Left ventricle myocardium inferior (tissue), 1 donor: ENCODE measurements around the gene CPN1. TPM values are rescaled to one million over a fixed set of nuclear protein-coding genes. Genes with fewer than 3 reads are reported as not detected.

Experiments used
- DNase-seq: peaks from one replicate; pipeline ENCODE4 v3.0.0-alpha.2; 2020
- H3K27ac ChIP-seq: fragments of 200-600 bp; replicated peaks from 2 replicates; pipeline ENCODE4 v1.8.0; 2021
- H3K27me3 ChIP-seq: fragments of 200-600 bp; 2 replicates; pipeline ENCODE4 v1.8.0; 2021; ENCODE audit warnings: low read depth
- H3K36me3 ChIP-seq: fragments of 200-600 bp; 2 replicates; pipeline ENCODE4 v1.8.0; 2021
- H3K4me1 ChIP-seq: fragments of 200-600 bp; 2 replicates; pipeline ENCODE4 v1.8.0; 2021
- H3K4me3 ChIP-seq: fragments of 200-600 bp; 2 replicates; pipeline ENCODE4 v1.8.0; 2021; ENCODE audit warnings: mild to moderate bottlenecking, moderate library complexity
- H3K9me3 ChIP-seq: fragments of 200-600 bp; replicated peaks from 2 replicates; pipeline ENCODE4 v1.8.0; 2021
- intact Hi-C: fragments of 100-400 bp; cut with micrococcal nuclease; formaldehyde crosslinking; loops from one replicate; pipeline ENCODE4 v1.11.0; 2022
- total RNA-seq: library from RNA; stranded (reverse); fragmentation: NEBNext Ultra II Directional; extraction: Animal tissue kit (Norgen Biotek cat#: 25700); gene quantifications from one replicate; pipeline ENCODE4 v1.2.1, GENCODE V29; 2021
- TF ChIP-seq, protein P1 (sequence below): fragments of 200-600 bp; IDR thresholded peaks from 2 replicates; pipeline ENCODE4 v1.8.0; 2021; ENCODE audit warnings: antibody characterized with exemption, mild to moderate bottlenecking, borderline replicate concordance
- donor health status: DM: no; HTN: yes; CAD: no; lungs with severe emphysema.

The CPN1 gene
- total RNA-seq, 1 donor from 2014 or later: not detected

DNA sequence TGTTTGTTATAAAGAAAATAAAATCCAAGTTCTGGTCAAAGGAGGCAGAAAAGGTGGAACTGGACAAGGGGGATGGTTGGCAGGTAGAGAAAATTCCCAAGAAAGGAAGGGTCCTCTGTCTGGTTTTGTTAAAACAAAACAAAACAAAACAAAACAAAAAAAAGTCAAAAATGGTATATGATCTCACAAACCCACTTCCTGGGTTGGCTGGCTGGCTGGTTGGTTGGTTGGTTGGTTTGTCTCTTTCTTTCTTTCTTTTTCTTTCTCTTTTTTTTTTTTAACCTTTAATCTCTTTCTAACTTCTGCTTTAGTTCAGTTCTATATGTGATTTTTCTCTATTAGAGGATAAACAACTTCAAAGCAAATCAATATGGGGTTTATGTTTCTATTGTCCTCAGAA is 41.1 kb upstream of the CPN1 start:
- Histone ChIP-seq H3K36me3 (no peaks in the 10 kb centered on the region), H3K27me3 (peaks cover 38% of the 10 kb centered on the region), H3K9me3 (no peaks in the 10 kb centered on the region), H3K4me3 (no peak overlapping the region), H3K4me1 (no peaks in the 10 kb centered on the region), H3K27ac (no peak overlapping the region)
- TF ChIP-seq, protein P1, sequence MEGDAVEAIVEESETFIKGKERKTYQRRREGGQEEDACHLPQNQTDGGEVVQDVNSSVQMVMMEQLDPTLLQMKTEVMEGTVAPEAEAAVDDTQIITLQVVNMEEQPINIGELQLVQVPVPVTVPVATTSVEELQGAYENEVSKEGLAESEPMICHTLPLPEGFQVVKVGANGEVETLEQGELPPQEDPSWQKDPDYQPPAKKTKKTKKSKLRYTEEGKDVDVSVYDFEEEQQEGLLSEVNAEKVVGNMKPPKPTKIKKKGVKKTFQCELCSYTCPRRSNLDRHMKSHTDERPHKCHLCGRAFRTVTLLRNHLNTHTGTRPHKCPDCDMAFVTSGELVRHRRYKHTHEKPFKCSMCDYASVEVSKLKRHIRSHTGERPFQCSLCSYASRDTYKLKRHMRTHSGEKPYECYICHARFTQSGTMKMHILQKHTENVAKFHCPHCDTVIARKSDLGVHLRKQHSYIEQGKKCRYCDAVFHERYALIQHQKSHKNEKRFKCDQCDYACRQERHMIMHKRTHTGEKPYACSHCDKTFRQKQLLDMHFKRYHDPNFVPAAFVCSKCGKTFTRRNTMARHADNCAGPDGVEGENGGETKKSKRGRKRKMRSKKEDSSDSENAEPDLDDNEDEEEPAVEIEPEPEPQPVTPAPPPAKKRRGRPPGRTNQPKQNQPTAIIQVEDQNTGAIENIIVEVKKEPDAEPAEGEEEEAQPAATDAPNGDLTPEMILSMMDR: no peak
- no peak for DNase-seq
- intact Hi-C loops: no loop called here

DNA sequence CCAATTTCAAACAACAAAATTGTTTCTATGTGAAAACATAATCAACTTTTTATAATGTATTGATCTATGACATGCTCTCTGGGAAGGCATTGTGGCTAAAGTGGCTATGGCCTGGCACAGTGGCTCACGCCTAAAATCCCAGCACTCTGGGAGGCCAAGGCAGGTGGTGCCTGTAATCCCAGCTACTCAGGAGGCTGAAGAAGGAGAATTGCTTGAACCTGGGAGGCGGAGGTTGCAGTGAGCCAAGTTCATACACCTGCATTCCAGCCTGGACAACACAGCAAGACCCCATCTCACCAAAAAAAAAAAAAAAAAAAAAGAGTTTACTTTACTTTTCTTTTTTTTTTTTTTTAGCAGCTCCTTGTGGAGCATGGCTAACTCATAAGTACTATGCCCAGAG is 38.9 kb upstream of the CPN1 start:
- H3K36me3 ChIP-seq: no peaks in the 10 kb centered on the region

GRCh38 chr10:100119726-100120125 is 38.1 kb upstream of the CPN1 start:
- DNase-seq: no peak
- peaks cover 3% of the 10 kb centered on the region for H3K4me1 ChIP-seq
- no peak overlapping the region for H3K27ac ChIP-seq
- no peaks in the 10 kb centered on the region for H3K9me3 ChIP-seq
- H3K4me3 ChIP-seq: no peak overlapping the region
- intact Hi-C loops: no loop called here
- no peaks in the 10 kb centered on the region for H3K36me3 ChIP-seq
- peaks cover 64% of the 10 kb centered on the region for H3K27me3 ChIP-seq
- TF ChIP-seq, protein P1: no peak

More for the DNA sequence above, 38.9 kb upstream of the CPN1 start:
- TF ChIP-seq, protein P1: no peak
- Histone ChIP-seq H3K27ac (no peak overlapping the region), H3K27me3 (peaks cover 60% of the 10 kb centered on the region), H3K4me1 (no peaks in the 10 kb centered on the region), H3K9me3 (no peaks in the 10 kb centered on the region), H3K4me3 (no peak overlapping the region)
- DNase-seq: no peak
- intact Hi-C loops: no loop called here

DNA sequence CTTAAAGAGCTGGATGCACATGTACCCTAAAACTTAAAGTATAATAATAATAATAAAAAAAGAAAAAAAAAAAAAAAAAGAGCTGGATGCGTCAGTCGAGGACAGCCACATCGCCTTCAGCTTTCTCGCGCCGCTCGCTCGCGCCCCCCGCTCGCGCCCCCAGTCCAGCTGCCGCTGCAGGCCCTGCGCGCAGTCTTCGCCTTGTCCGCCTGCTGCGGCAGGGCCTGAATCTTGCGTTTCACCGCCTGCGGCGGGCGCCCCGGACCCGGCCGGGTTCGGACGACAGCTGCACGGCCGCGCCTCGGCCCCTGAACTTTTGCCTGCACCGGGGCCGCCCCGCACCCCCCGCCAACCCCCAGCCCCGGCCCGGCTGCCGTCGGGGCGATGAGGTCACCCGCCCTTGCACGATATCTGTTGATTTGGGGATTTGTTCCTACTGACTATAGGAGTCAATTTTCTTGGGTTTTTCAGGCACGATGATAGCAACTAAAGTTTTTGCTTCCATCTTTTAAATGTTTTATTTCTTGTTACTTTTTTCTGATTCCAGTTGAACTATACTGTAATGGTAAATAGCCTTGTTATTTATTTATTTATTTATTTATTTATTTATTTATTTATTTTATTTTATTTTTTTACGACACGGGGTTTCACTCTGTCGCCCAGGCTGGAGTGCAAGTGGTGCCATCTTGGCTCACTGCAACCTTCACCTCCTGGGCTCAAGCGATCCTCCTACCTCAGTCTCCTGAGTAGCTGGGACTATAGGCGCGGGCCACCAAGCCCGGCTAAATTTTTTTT is 33.5 kb upstream of the CPN1 start:
- H3K4me3 ChIP-seq: peak overlapping the region; percentile 43
- H3K27ac ChIP-seq: no peak overlapping the region
- DNase-seq: no peak
- no peaks in the 10 kb centered on the region for H3K36me3 ChIP-seq
- TF ChIP-seq, protein P1: no peak
- intact Hi-C loops: no loop called here
- H3K27me3 ChIP-seq: peaks cover 62% of the 10 kb centered on the region
- H3K4me1 ChIP-seq: peaks cover 3% of the 10 kb centered on the region
- no peaks in the 10 kb centered on the region for H3K9me3 ChIP-seq

DNA sequence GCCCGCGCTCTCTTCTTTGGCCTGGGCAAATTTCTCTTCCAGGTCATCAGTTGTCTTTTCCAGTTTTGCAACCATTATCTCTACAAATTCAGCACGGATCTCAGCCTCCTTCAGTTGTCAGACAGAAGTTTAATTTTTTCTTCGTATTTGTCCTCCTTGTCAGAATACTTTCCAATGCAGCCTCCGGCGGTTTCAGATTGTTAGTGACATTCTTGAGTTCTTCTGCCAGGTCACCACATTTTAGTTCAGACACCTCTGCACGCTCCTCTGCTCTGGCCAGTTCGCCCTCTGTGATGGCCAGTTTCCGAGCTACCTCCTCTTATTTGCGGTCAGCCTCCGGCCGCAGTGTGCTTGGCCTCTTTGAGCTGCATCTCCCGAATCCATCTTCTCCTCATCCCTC is 32.8 kb upstream of the CPN1 start:
- TF ChIP-seq, protein P1: no peak
- Histone ChIP-seq H3K4me1 (peaks cover 3% of the 10 kb centered on the region), H3K36me3 (no peaks in the 10 kb centered on the region), H3K27me3 (peaks cover 59% of the 10 kb centered on the region), H3K9me3 (no peaks in the 10 kb centered on the region), H3K27ac (no peak overlapping the region), H3K4me3 (no peak overlapping the region)
- no peak for DNase-seq
- intact Hi-C loops: no loop called here
